A673 (cell line): ENCODE measurements around the gene ANKRD10.

Experiments
- EZH2 ChIP-seq: fragments of 200-600 bp; sonication (generic); IDR thresholded peaks from 2 replicates; pipeline ENCODE4 v1.6.1; 2017; ENCODE audit warnings: borderline replicate concordance, low read depth, mild to moderate bottlenecking, mixed read lengths, antibody characterized with exemption, low read length; ENCODE audit not compliant: poor library complexity, severe bottlenecking
- TF ChIP-seq, protein P1 (sequence below): fragments of 300-800, 200-600 bp; sonication (generic); conservative IDR thresholded peaks from 2 replicates; pipeline ENCODE4 v1.5.1; 2017; ENCODE audit warnings: low read depth, mild to moderate bottlenecking, antibody characterized with exemption, low read length, moderate library complexity, mixed read lengths

DNA sequence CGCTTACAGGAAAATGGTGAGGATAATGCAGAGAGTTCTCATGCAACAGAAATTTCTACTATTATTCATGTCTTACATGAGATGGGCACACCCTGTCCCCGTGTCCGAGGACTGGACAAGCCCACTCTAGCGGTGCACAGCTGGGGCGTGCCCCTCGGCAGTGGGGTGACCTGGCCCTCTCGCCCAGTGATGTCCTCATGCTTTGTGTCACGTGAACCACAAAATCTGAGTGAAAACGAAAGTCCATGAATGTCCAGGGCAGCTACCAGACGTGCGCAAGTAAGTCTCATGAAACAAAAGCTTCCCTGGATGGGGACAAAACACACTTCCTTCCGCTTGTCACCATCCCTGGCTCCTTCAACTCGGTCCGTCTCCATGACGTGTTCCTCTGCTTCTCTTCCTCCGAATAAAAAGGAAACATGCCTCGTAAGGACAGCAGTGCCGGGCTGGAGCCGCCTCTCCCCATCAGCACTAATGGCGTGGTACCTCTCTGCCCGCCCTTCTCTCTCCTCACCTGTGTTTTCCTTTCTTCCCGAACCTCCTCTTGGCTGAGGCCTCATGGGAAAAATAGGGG lies 45.6 kb downstream of the ANKRD10 start:
- TF ChIP-seq, protein P1, sequence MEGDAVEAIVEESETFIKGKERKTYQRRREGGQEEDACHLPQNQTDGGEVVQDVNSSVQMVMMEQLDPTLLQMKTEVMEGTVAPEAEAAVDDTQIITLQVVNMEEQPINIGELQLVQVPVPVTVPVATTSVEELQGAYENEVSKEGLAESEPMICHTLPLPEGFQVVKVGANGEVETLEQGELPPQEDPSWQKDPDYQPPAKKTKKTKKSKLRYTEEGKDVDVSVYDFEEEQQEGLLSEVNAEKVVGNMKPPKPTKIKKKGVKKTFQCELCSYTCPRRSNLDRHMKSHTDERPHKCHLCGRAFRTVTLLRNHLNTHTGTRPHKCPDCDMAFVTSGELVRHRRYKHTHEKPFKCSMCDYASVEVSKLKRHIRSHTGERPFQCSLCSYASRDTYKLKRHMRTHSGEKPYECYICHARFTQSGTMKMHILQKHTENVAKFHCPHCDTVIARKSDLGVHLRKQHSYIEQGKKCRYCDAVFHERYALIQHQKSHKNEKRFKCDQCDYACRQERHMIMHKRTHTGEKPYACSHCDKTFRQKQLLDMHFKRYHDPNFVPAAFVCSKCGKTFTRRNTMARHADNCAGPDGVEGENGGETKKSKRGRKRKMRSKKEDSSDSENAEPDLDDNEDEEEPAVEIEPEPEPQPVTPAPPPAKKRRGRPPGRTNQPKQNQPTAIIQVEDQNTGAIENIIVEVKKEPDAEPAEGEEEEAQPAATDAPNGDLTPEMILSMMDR: no peak
- no peak for TF ChIP-seq EZH2
